ENCODE data around the gene ADH5. TPM values are rescaled to one million over a fixed set of nuclear protein-coding genes. Genes with fewer than 3 reads are reported as not detected.
"Not testable (repeated sequence)": the region's sequence is repeated elsewhere in the genome, so short reads cannot be mapped to it uniquely, and the experiment has no call there.

The ADH5 gene
- total and polyA plus RNA-seq, 2 donors from 2014 or later = 139 to 270 TPM

- Histone ChIP-seq H3K9me3 (ENCODE audit: control insufficient read depth in 2 of 3, insufficient read depth in 1 of 3, low read length in 3 of 3) (no peaks in the 10 kb centered on the region), H3K36me3 (ENCODE audit: control insufficient read depth in 2 of 3, insufficient read depth in 3 of 3, low read length in 3 of 3) (no peaks in the 10 kb centered on the region), H3K27me3 (ENCODE audit: control insufficient read depth, insufficient read depth, low read length) (no peaks in the 10 kb centered on the region), H3K9ac (ENCODE audit: low read length in 3 of 3) (no peak overlapping the region), H3K4me1 (ENCODE audit: control insufficient read depth in 2 of 3, insufficient read depth in 2 of 3, low read depth in 1 of 3, low read length in 3 of 3) (no peaks in the 10 kb centered on the region), H3K27ac (ENCODE audit: low read depth in 2 of 2, low read length in 2 of 2) (no peak overlapping the region), H3K4me3 (ENCODE audit: low read length in 3 of 3) (no peak overlapping the region)
- intact Hi-C loops (cut with DNase I) = no loop called here
- FAIRE-seq (no peak), DNase-seq (no peak)
- TF ChIP-seq, protein P1, sequence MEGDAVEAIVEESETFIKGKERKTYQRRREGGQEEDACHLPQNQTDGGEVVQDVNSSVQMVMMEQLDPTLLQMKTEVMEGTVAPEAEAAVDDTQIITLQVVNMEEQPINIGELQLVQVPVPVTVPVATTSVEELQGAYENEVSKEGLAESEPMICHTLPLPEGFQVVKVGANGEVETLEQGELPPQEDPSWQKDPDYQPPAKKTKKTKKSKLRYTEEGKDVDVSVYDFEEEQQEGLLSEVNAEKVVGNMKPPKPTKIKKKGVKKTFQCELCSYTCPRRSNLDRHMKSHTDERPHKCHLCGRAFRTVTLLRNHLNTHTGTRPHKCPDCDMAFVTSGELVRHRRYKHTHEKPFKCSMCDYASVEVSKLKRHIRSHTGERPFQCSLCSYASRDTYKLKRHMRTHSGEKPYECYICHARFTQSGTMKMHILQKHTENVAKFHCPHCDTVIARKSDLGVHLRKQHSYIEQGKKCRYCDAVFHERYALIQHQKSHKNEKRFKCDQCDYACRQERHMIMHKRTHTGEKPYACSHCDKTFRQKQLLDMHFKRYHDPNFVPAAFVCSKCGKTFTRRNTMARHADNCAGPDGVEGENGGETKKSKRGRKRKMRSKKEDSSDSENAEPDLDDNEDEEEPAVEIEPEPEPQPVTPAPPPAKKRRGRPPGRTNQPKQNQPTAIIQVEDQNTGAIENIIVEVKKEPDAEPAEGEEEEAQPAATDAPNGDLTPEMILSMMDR (IDR thresholded peaks at IDR 0.05; ENCODE audit: borderline replicate concordance, extremely low read depth, insufficient read depth) = no peak
These were observed 10.7 kb upstream of the ADH5 start for GRCh38 chr4:99099311-99099710.

GRCh38 chr4:99091841-99092240 is 3.3 kb upstream of the ADH5 start:
- FAIRE-seq; H3K4me3 ChIP-seq (ENCODE audit: low read length in 3 of 3); H3K9ac ChIP-seq (ENCODE audit: low read length in 3 of 3); H3K27me3 ChIP-seq (ENCODE audit: control insufficient read depth, insufficient read depth, low read length); H3K27ac ChIP-seq (ENCODE audit: low read depth in 2 of 2, low read length in 2 of 2); H3K9me3 ChIP-seq (ENCODE audit: control insufficient read depth in 2 of 3, insufficient read depth in 1 of 3, low read length in 3 of 3); DNase-seq; intact Hi-C loops (cut with DNase I); H3K4me1 ChIP-seq (ENCODE audit: control insufficient read depth in 2 of 3, insufficient read depth in 2 of 3, low read depth in 1 of 3, low read length in 3 of 3); H3K36me3 ChIP-seq (ENCODE audit: control insufficient read depth in 2 of 3, insufficient read depth in 3 of 3, low read length in 3 of 3): not testable (repeated sequence)

- H3K27ac ChIP-seq (ENCODE audit: low read depth in 2 of 2, low read length in 2 of 2) = no peak overlapping the region
- no peaks in the 10 kb centered on the region for H3K27me3 ChIP-seq (ENCODE audit: control insufficient read depth, insufficient read depth, low read length)
- TF ChIP-seq, protein P1 (IDR thresholded peaks at IDR 0.05; ENCODE audit: borderline replicate concordance, extremely low read depth, insufficient read depth) = no peak
- intact Hi-C loops (cut with DNase I) = no loop called here
- no peak overlapping the region for H3K9ac ChIP-seq (ENCODE audit: low read length in 3 of 3)
- FAIRE-seq = no peak
- peaks cover 0 to 3% (median 0%) of the 10 kb centered on the region in 3 donors for H3K4me1 ChIP-seq (ENCODE audit: control insufficient read depth in 2 of 3, insufficient read depth in 2 of 3, low read depth in 1 of 3, low read length in 3 of 3)
- no peaks in the 10 kb centered on the region for H3K9me3 ChIP-seq (ENCODE audit: control insufficient read depth in 2 of 3, insufficient read depth in 1 of 3, low read length in 3 of 3)
- no peak overlapping the region for H3K4me3 ChIP-seq (ENCODE audit: low read length in 3 of 3)
- no peaks in the 10 kb centered on the region for H3K36me3 ChIP-seq (ENCODE audit: control insufficient read depth in 2 of 3, insufficient read depth in 3 of 3, low read length in 3 of 3)
- no peak for DNase-seq
These were observed 2.6 kb upstream of the ADH5 start for GRCh38 chr4:99091216-99091575.

DNA sequence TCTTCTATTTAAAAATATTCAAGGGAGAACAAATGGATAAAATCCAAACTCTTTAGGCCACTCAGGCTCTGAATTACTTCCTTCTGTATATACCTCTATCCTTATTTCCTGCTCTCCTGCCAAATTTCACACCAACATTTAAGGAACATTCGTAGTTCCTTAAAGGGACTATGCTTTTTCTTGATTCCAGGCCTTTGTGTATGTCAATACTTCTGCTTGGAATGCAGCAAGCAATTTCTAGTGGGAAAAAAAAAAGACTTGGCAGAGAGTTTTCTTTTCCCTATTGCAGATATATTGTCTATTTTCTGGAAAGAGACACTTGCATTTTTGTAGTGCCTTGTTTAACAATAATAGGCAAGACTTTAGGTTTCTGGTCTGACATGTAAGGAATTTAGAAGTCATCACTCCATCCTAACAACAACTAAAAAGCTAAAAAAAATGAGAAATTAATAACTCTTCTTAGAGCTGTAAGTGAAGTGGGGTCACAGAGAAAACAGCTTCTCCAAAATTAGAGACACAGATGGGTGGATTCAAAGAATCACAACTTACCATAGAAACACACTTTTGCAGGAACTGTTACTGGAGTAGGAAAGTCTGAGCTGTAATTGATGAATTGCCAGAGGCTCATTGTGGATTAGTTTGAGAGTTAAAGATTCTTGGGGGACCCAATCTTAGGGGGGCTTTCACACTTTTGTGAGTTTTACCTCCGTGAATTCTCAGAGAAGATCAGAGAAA is 2.1 kb upstream of the ADH5 start:
- DNase-seq (peak in 2 of 5 donors; percentile 13 to 31), FAIRE-seq (no peak)
- H3K4me3 ChIP-seq (ENCODE audit: low read length in 3 of 3) = no peak overlapping the region
- H3K4me1 ChIP-seq (ENCODE audit: control insufficient read depth in 2 of 3, insufficient read depth in 2 of 3, low read depth in 1 of 3, low read length in 3 of 3) = peaks cover 0 to 3% (median 0%) of the 10 kb centered on the region in 3 donors
- no peaks in the 10 kb centered on the region for H3K27me3 ChIP-seq (ENCODE audit: control insufficient read depth, insufficient read depth, low read length)
- H3K9me3 ChIP-seq (ENCODE audit: control insufficient read depth in 2 of 3, insufficient read depth in 1 of 3, low read length in 3 of 3) = no peaks in the 10 kb centered on the region
- H3K9ac ChIP-seq (ENCODE audit: low read length in 3 of 3) = no peak overlapping the region
- no peak overlapping the region for H3K27ac ChIP-seq (ENCODE audit: low read depth in 2 of 2, low read length in 2 of 2)
- no peaks in the 10 kb centered on the region for H3K36me3 ChIP-seq (ENCODE audit: control insufficient read depth in 2 of 3, insufficient read depth in 3 of 3, low read length in 3 of 3)
- intact Hi-C loops (cut with DNase I) = no loop called here
- TF ChIP-seq, protein P1 (IDR thresholded peaks at IDR 0.05; ENCODE audit: borderline replicate concordance, extremely low read depth, insufficient read depth) = no peak

All from kidney (tissue), 14 donors.